ENCODE data around the gene AS3MT. TPM values are rescaled to one million over a fixed set of nuclear protein-coding genes. Genes with fewer than 3 reads are reported as not detected.

AS3MT gene
- total RNA-seq, 1 experiment from 2014 or later = 0.35 TPM

DNA sequence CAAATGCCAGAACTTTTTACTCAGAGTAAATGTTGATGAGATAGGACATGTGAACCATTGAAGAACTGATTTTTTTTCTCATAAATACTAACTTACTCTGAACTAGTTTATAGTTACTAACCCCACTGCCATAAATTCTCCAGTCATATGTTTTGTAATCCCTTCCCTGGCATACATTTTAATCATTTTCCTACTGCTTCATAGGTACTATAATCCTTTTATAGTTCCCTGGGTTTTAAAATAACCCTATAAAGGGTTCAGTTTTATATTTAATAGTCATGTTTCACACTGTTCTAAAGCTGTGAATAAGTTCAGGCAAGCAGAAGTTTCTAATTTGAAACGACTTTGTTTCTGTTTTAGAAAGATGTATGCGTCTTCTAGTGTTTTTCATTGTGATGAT, 77.7 kb downstream of the AS3MT start:
- CTCF ChIA-PET = no interaction called here
- H3K36me3 Mint-ChIP-seq (ENCODE audit: insufficient read depth, unreplicated experiment) = no peaks in the 10 kb centered on the region

DNA sequence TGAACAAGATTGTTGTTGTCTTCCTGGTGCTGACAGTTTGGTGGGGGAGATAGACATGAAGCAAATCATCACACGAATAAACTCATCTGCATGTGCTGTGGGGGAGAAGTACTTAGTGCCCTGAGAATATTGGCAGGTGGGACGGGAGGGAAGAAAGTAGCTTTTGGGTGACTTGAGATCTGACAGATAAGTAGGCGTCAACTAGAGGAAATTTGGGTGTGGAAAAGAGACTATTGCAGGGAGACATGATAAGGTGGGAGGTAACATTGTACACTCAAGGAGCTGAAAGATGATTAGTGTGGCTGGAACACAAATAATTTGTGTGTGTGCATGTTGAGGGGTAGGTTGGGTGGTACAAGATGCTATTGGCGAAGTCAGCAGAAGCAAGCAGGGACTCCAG, 78.9 kb downstream of the AS3MT start:
- no peak overlapping the region for H3K4me3 Mint-ChIP-seq (ENCODE audit: low read depth, unreplicated experiment)
- CTCF ChIA-PET = no interaction called here
- no peaks in the 10 kb centered on the region for H3K9me3 Mint-ChIP-seq (ENCODE audit: low read depth, unreplicated experiment)
- H3K36me3 Mint-ChIP-seq (ENCODE audit: insufficient read depth, unreplicated experiment) = no peaks in the 10 kb centered on the region
- BruUV-seq (replicated peaks) = no TSS peak
- TF ChIP-seq, protein P1, sequence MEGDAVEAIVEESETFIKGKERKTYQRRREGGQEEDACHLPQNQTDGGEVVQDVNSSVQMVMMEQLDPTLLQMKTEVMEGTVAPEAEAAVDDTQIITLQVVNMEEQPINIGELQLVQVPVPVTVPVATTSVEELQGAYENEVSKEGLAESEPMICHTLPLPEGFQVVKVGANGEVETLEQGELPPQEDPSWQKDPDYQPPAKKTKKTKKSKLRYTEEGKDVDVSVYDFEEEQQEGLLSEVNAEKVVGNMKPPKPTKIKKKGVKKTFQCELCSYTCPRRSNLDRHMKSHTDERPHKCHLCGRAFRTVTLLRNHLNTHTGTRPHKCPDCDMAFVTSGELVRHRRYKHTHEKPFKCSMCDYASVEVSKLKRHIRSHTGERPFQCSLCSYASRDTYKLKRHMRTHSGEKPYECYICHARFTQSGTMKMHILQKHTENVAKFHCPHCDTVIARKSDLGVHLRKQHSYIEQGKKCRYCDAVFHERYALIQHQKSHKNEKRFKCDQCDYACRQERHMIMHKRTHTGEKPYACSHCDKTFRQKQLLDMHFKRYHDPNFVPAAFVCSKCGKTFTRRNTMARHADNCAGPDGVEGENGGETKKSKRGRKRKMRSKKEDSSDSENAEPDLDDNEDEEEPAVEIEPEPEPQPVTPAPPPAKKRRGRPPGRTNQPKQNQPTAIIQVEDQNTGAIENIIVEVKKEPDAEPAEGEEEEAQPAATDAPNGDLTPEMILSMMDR (IDR thresholded peaks at IDR 0.05; ENCODE audit: unreplicated experiment) = no peak
- H3K27ac Mint-ChIP-seq (ENCODE audit: unreplicated experiment) = no peak overlapping the region
- no peak for DNase-seq
- H3K27me3 Mint-ChIP-seq (ENCODE audit: unreplicated experiment) = no peaks in the 10 kb centered on the region
- intact Hi-C loops (cut with micrococcal nuclease; ENCODE audit: unreplicated experiment) = no loop called here
- H3K4me1 Mint-ChIP-seq (ENCODE audit: low read depth, unreplicated experiment) = peaks cover 8% of the 10 kb centered on the region

More for the DNA sequence above, 77.7 kb downstream of the AS3MT start:
- no TSS peak for BruUV-seq (replicated peaks)
- TF ChIP-seq, protein P1 (IDR thresholded peaks at IDR 0.05; ENCODE audit: unreplicated experiment) = no peak
- Mint-ChIP-seq H3K4me1 (ENCODE audit: low read depth, unreplicated experiment) (peaks cover 8% of the 10 kb centered on the region), H3K27ac (ENCODE audit: unreplicated experiment) (no peak overlapping the region), H3K9me3 (ENCODE audit: low read depth, unreplicated experiment) (no peaks in the 10 kb centered on the region), H3K4me3 (ENCODE audit: low read depth, unreplicated experiment) (no peak overlapping the region), H3K27me3 (ENCODE audit: unreplicated experiment) (no peaks in the 10 kb centered on the region)
- no peak for DNase-seq
- intact Hi-C loops (cut with micrococcal nuclease; ENCODE audit: unreplicated experiment) = no loop called here

DNA sequence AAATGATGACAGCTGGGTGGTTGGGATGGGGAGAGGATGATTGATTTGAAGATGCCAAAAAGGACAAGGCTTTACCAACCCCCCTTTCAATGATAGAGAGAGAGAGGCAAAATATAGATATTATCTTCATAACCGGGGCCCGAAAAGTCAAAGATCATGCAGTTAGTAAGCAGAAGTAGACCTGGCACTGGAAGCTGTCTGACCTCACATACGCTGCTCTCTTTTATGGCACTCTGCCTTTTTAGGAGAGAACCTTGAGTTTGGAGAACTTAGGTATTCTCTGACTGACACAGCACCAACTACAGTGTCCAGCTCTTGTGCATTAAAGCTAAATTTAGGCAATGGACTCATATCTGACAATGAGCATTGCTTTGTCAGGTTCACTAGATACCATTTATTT, 79.5 kb downstream of the AS3MT start:
- Mint-ChIP-seq H3K9me3 (ENCODE audit: low read depth, unreplicated experiment) (no peaks in the 10 kb centered on the region), H3K27ac (ENCODE audit: unreplicated experiment) (no peak overlapping the region)
- BruUV-seq (replicated peaks) = no TSS peak

DNA sequence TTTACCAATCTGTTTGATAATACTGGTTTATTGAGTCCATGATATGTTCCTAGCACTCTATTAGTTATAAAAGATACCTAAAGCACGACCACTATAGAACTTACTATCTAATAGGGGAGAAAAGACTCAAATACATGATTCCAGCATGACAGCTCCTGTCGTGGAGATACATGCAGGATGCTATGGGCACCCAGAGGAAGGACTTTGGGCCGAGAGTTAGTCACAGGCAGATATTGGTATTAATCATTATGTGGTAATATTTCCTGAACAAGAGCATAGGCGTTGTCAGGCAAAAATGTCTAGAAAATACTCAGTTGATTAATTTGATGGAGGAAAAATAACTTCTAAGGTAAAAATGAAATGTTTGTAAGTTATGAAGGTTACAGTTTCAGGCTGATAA, 80.6 kb downstream of the AS3MT start:
- Mint-ChIP-seq H3K9me3 (ENCODE audit: low read depth, unreplicated experiment) (peaks cover 2% of the 10 kb centered on the region), H3K27me3 (ENCODE audit: unreplicated experiment) (no peaks in the 10 kb centered on the region), H3K36me3 (ENCODE audit: insufficient read depth, unreplicated experiment) (no peaks in the 10 kb centered on the region), H3K4me1 (ENCODE audit: low read depth, unreplicated experiment) (peaks cover 8% of the 10 kb centered on the region), H3K4me3 (ENCODE audit: low read depth, unreplicated experiment) (no peak overlapping the region), H3K27ac (ENCODE audit: unreplicated experiment) (no peak overlapping the region)
- intact Hi-C loops (cut with micrococcal nuclease; ENCODE audit: unreplicated experiment) = no loop called here
- TF ChIP-seq, protein P1 (IDR thresholded peaks at IDR 0.05; ENCODE audit: unreplicated experiment) = no peak
- no TSS peak for BruUV-seq (replicated peaks)
- CTCF ChIA-PET = no interaction called here
- DNase-seq = no peak

More for the DNA sequence above, 79.5 kb downstream of the AS3MT start:
- intact Hi-C loops (cut with micrococcal nuclease; ENCODE audit: unreplicated experiment) = no loop called here
- Mint-ChIP-seq H3K27me3 (ENCODE audit: unreplicated experiment) (no peaks in the 10 kb centered on the region), H3K4me3 (ENCODE audit: low read depth, unreplicated experiment) (no peak overlapping the region), H3K4me1 (ENCODE audit: low read depth, unreplicated experiment) (peaks cover 8% of the 10 kb centered on the region), H3K36me3 (ENCODE audit: insufficient read depth, unreplicated experiment) (no peaks in the 10 kb centered on the region)
- DNase-seq = no peak
- TF ChIP-seq, protein P1 (IDR thresholded peaks at IDR 0.05; ENCODE audit: unreplicated experiment) = no peak
- CTCF ChIA-PET = no interaction called here

Data from Calu3 (cell line).